ENCODE data around the gene OR52B6.
"Not testable (repeated sequence)": the region's sequence is repeated elsewhere in the genome, so short reads cannot be mapped to it uniquely, and the experiment has no call there.

OR52B6 gene

DNA sequence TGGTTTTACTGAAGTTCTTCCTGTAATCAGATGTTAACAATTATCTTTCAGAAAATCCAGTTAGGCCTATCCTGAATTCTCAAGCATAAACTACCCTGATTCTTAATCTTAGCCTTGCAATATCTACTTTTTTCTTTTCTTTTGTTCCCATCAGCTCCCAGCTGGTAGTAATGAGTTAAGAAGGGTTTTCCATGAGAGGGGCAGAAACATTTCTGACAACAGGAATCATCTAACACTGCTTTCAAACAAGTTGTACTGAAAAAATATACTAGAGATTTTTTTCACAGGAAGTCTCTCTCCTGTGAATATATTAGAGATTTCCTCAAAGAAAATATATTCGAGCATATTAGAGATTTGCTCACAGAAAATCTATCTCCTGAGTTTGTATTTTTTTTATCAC lies 12.5 kb downstream of the OR52B6 start:
- in situ Hi-C loops (cut with HindIII; ENCODE audit: low sequenced_read_pairs), result no loop called here

DNA sequence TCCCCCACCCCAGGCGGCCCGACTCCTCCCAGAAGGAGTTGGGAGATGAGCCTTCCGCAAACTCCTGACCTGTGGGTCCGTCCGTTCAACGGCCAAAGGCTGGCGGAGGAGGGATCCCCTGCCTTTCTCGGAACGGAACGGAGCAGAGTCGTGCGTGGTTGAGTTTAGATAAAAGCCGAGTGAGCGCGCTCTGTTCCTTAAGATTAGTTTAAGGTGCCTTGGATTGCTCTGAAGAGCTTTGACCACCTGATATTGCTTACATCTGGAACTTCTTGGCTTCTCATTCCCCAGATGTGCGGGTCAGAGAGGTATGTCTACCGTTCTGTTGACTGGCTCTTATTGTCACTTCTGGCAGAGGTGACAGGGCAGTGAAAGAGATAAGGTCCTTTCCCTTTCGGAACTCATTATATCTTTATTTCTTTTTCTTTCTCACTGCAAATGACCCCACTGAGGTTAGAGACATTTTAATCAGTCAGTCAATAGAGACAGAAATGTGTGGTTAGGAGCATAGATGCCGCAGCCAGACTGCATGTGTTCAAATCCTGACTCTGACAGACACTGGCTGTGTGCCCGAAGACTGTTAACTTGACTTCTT lies 16.0 kb downstream of the OR52B6 start, which contains the start of gene TRIM6:
TSS of gene TRIM6 (plus strand) at position 31 of the 595 bp plus-strand sequence. CDS start at position 292, 261 bp downstream.
- in situ Hi-C loops (cut with HindIII; ENCODE audit: low sequenced_read_pairs), result no loop called here

DNA sequence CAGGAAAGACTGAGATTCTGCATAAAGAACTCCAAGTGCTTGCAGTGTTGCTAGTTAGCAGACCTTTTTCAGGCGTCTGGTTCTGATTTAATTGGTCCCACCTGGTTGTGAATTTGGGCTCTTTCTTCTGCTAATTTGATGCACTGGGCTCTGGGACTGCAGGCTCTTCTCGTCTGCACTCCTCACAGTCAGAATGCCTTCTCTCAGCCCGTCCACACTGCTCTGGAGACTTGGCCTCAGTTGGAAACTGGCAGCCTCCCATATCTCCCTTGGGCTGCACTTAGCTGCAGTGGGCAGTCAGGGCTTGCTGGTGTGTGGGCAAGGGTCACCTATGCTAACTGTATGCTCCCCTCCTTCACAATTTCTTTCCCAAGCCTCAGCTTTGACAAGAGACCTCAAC lies 17.3 kb downstream of the OR52B6 start:
- in situ Hi-C loops (cut with HindIII; ENCODE audit: low sequenced_read_pairs), result no loop called here

DNA sequence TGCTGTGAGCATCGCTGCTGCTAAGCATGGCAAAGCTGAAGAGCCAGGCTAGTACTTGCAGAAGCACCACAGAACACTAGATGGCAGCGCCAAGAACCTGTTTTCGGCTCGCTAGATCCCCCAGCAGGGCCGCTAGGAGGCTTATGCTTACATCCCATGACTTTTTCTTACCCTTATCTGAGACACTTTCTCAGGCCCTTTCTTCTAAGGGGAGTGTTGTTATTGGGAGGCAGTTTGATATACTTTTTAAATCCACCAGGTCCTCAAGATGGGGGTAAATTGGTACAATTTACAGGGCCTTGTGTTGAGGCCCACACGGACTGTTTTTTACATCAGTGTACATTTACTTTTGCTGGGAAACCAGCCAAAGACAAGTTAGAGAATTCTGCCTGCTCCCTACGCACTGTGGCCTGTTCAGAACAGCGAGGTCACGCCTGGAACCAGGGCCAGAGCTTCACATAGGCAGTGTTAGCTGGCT lies 19.7 kb downstream of the OR52B6 start:
- in situ Hi-C loops (cut with HindIII; ENCODE audit: low sequenced_read_pairs), result no loop called here

DNA sequence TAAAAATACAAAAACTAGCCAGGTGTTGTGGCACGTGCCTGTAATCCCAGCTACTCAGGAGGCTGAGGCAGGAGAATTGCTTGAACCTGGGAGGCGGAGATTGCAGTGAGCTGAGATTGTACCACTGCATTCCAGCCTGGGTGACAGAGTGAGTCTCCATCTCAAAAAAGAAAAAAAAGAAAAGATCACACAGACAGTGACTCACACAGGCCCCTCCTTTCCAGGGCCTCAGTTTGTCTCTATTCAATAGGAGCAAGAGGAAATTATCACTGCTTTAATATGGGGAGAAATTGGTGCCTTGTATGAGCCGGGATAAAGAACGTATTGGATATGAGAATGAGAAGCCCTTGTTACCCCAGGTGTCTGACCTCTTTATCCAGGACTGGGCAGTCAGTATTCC lies 22.1 kb downstream of the OR52B6 start:
- in situ Hi-C loops (cut with HindIII; ENCODE audit: low sequenced_read_pairs), result not testable (repeated sequence)

DNA sequence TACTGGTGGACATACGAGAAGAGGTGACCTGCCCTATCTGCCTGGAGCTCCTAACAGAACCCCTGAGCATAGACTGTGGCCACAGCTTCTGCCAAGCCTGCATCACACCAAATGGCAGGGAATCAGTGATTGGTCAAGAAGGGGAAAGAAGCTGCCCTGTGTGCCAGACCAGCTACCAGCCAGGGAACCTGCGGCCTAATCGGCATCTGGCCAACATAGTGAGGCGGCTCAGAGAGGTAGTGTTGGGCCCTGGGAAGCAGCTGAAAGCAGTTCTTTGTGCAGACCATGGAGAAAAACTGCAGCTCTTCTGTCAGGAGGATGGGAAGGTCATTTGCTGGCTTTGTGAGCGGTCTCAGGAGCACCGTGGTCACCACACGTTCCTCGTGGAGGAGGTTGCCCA lies 22.6 kb downstream of the OR52B6 start:
- in situ Hi-C loops (cut with HindIII; ENCODE audit: low sequenced_read_pairs), result no loop called here

DNA sequence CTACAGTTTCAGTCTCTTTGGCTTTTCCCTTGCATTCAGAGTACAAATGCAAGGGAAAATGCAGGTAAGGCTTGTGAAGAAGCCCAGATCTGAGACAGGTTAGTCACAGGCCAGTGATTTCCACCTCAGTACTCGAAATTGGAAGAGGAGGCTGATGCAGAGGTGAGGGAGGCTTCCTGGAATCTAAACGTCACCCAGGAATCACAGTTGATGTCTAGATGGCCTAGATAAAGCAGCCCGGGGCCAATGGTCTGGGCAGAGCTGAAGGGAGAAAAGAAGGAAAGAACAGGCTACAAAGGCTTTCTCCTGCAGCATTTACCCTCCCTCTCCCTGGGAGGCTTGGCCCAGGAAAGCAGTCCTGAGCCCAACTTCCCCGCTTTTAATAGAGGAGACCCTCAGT lies 24.2 kb downstream of the OR52B6 start:
- in situ Hi-C loops (cut with HindIII; ENCODE audit: low sequenced_read_pairs), result no loop called here

DNA sequence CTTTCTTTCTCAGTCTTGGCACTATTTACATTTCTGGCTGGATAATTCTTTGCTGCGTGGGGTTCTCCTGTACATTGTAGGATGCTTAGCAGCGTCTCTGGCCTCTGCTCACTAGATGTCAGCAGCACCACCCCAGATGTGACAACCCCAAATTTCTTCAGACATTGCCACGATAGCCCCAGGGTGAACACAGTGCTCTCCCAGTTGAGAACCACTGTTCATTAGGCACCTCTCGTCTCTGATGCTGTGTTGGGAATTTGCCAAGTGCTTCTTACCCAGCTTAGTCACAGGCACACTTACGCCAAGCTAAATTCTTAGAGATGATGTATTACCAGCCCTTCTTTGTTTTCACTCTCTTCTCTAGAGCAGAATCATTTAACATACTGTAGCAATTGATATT lies 25.2 kb downstream of the OR52B6 start:
- in situ Hi-C loops (cut with HindIII; ENCODE audit: low sequenced_read_pairs), result no loop called here

DNA sequence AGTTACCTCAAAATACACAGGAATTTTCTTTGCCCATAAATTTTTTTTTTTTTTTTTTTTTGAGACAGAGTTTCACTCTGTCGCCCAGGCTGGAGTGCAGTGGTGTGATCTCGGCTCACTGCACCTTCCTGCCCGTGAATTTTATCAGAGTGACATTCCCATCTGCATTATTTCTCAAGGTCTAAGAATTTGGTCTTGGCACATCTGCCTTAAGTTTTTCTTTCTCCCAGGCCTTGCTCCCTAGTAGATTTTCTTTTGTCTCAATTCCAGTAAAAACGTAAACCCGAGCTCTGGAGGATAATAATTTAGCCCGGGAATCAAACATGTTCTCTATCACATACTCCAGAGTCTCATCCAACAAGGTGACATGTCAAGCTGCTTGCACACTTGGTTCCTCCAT lies 28.1 kb downstream of the OR52B6 start:
- in situ Hi-C loops (cut with HindIII; ENCODE audit: low sequenced_read_pairs), result no loop called here

DNA sequence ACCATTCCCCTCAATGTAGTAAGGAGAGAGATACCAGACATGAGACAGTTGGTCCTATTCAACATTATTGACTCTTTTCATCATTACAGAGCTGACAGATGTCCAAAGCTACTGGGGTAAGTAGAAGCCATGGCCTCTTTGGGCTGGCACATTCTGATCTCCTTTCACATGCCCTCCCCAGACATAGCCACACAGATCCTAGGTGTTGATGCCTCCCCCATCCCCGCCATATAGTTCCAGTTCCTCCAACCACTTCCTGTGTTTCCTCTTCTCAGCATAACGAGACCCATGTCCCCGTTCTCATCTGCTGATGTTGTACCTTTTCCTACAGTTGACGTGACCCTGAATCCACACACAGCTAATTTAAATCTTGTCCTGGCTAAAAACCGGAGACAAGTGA lies 29.8 kb downstream of the OR52B6 start:
- in situ Hi-C loops (cut with HindIII; ENCODE audit: low sequenced_read_pairs), result no loop called here

DNA sequence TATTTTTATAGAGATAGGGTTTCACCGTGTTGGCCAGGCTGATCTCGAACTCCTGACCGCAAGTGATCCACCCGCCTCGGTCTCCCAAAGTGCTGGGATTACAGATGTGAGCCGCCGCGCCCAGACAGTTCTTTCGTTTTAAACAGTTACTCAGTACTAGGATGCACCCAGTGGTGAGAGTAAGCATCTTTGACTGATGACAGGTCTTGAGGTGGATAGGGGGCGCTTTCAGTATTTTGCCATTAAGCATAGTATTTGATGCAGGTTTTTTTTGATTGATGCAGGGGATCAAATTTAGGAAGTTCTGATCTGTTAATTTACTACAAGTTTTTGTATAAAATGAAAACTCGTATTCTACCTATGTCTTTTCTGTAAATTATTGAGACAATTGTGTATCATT lies 30.9 kb downstream of the OR52B6 start:
- in situ Hi-C loops (cut with HindIII; ENCODE audit: low sequenced_read_pairs), result no loop called here

DNA sequence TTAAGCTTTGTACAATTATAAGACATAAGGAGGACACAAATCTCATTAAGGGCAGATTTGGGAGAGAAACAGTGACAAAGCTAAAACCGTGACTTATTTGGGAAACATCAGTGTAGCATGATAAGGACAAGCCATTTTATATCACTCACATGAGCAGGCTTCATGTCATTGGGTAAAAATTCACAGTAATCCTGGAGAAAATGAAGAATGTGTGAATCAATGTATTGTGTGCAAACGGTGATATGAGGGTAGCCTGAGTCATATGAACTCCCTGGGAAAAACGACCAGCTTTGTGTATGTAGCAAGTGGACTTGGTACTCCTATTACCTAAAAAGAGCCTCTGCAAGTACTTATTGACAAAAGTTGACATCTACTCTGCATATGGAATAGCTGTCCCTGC lies 38.1 kb downstream of the OR52B6 start:
- in situ Hi-C loops (cut with HindIII; ENCODE audit: low sequenced_read_pairs), result no loop called here

DNA sequence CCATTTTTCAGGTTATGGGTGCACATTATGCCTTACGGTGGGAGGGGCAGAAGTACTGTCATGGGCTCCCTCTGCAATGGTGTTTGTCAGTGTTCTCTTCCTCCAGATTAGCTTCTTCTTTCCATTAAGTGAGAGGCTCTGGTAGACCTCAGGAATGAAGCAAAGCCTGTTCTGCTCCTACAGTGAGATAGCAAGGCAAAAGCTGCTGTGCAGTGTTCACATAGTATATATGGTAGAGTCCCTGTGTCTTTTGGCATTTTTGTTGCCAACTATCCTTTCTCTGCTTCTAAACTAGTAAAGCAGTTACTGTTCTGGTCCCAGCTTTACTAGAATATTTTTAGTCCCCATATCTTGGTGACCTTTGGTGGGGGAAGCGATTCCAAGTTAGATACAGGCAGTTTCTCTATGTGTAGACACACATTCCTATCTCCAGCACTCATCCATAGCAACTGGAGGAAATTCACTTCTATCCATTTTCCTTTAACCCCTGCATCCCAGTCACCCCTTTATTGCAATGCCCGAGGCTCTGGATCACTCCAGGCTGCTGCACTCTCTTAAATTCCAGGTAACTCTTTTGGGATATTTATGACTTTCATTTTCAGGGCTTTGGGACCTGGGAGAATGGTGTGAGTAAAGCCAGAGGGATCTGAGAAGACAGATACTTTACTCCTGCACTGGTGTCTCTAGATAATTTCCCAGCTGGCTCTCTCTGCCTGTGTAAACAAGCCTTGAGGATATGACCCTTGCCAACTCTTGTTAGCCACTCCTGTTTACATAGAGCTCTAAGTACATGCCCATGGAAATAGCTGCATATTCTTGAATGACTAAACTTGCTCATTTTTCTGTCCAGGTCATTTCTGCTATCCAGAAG lies 40.2 kb downstream of the OR52B6 start:
- in situ Hi-C loops (cut with HindIII; ENCODE audit: low sequenced_read_pairs), result no loop called here

DNA sequence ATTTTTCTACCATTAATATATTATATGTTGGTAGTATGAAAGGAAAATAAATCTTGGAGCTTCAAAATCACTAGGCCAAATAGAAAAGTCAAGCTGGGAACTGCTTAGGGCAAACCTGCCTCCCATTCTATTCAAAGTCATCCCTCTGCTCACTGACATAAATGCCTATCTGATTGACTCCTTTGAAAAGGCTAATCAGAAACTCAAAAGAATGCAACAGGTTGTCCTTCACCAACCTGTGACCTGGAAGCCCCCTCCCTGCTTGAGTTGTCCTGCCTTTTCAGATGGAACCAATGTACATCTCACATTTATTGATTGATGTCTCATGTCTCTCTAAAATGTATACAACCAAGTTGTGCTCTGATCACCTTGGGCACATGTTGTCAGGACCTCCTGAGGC lies 40.9 kb downstream of the OR52B6 start:
- in situ Hi-C loops (cut with HindIII; ENCODE audit: low sequenced_read_pairs), result no loop called here

DNA sequence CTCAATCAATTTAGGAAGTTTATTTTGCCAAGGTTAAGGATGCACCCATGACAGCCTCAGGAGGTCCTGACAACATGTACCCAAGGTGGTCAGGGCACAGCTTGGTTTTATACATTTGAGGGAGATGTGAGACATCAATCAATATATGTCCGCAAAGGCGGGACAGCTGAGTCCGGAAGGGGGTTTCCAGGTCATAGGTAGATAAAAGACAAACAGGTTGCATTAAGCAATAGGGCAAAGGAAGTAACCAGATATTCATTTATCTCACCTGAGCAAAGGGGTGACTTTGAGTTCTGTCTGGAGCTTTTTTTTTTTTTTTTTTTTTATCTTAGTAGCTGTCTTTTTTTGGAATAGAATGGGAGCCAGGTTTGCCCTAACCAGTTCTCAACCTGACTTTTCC lies 42.1 kb downstream of the OR52B6 start:
- in situ Hi-C loops (cut with HindIII; ENCODE audit: low sequenced_read_pairs), result no loop called here

DNA sequence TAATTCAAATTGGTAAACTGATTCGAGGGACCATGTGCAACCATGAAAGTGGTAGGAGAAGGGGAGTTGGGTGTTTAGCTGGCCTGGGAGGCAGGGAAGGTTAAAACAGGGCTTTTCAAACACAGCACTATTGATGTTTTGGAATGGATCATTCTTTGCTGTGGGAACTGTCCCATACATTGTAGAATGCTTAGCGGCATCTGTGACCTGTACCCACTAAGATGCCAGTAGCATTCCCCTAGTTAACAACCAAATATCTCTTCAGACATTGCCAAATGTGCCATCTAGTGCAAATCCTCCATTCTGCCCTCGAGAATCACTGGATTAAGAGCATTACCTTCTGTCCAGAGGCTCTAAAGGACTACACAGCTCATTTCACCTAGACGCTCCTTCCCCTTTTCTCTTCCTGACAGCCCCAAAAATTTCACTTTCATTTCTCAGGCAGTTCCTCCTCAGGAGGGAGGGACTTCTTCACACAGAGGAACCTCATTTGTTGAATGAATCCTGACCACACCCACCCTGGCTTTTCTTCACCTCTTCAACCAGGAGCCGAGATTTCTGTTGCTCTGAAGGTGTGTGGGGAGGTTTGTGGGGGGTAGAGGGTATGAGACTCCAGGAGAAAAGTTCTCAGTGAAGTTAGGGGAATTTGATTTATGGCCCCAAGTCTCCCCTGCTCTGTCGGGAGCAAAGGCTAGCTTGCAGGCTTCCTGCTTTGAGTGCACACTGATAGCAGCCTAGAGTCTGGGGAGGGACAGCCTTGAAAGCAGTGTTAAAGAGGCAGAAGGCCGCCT lies 44.0 kb downstream of the OR52B6 start, which contains the start of gene TRIM34:
TSS of gene TRIM34 (plus strand) at position 513 of the 791 bp plus-strand sequence. CDS start 7,331 bp downstream, outside the sequence.
- in situ Hi-C loops (cut with HindIII; ENCODE audit: low sequenced_read_pairs), result no loop called here

DNA sequence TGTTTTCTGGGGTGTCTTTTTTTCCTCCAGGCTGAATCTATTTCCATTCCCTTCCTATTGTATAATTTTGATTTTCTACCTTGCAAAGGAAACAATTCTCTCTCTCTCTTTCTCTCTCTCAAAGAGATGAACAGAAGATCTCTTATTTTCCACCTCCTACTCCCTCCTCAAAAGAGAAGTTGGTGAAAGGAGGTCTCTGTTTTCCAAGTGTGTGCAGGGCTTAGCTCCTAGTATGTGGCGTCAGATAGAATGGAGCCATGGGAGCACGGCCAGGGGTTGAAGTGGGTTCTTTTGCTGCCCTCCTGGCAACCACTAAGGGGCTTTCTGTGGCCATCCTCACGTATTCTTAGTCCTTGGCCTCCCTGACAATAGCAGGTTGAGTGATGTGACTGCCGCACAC lies 44.6 kb downstream of the OR52B6 start:
- in situ Hi-C loops (cut with HindIII; ENCODE audit: low sequenced_read_pairs), result no loop called here

DNA sequence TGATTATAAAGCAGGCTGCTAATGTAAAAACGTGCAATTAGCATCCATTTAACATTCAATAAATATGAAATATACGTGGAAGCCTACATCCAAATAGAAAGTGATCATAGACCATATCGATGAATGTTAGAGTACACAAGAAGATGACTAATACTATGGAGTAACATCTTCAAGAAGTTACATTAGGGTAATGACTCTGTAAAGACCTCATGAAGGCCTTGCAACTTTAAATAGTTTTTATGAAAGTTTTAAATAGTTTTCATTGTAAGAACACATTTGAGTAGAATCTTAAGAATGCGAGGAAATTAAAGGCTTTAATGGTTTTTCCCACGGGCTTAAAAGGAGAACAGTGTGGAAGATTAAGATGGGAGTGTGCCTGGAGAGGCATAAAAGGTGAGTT lies 45.5 kb downstream of the OR52B6 start:
- in situ Hi-C loops (cut with HindIII; ENCODE audit: low sequenced_read_pairs), result no loop called here

DNA sequence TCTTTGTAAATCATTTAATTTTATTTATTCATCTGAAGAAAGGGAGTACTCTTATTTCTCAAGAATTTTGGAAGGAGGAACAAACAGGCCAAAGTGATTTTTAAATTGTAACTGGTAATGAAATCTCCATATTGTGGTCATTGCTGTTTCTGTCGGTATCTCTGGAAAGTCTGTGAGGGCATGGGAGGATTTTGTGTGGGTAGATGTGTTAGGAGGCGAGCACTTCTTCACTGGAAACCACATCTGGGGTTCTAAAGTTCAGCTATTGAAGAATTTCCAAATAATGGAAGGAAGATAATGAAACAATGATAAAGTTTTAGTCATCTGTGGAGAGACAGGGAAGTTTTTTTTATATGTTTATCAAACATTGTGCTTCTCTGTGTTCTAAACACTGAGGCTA lies 50.7 kb downstream of the OR52B6 start:
- in situ Hi-C loops (cut with HindIII; ENCODE audit: low sequenced_read_pairs), result no loop called here
